ENCODE results near the gene ITGB2. TPM values are rescaled to one million over a fixed set of nuclear protein-coding genes. Genes with fewer than 3 reads are reported as not detected.
A peak's percentile ranks its signal among the peaks of the same experiment; 100 is the strongest.

The ITGB2 gene
- total RNA-seq, 1 experiment from 2014 or later, result 1.0 TPM

DNA sequence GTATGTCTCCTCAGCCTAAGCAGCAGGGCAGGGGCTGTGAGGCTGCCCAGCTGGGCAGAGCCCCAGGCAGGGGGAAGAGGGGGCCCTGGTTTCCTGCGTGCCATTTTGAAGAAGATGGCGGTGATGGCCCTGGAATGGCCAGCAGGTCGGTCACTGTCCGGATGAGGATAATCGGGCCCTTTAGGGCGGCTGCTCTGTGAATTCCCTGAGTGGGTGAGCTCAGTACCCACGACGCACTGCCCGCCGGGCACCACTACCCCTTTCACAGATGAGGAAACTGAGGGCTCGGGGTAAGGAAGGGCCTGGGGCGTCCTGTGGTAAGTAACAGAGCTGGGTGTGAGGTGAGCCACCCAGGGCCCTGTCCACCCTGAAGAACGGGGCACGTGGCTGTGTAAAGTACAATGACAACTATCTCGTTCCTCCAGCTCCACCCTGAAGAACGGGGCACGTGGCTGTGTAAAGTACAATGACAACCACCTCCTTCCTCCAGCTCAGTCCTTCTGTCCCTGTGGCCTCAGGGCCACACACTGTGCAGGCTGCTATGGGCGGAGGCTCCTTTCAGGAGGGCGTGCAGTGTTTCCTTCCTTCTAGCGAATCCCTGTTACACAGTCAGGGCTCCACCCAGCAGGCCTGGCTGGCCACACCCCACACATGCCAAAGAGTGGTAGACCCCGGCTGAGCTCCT, 23.2 kb downstream of the ITGB2 start:
- peak; percentile 33 for DNase-seq (ENCODE audit: low read depth)

DNA sequence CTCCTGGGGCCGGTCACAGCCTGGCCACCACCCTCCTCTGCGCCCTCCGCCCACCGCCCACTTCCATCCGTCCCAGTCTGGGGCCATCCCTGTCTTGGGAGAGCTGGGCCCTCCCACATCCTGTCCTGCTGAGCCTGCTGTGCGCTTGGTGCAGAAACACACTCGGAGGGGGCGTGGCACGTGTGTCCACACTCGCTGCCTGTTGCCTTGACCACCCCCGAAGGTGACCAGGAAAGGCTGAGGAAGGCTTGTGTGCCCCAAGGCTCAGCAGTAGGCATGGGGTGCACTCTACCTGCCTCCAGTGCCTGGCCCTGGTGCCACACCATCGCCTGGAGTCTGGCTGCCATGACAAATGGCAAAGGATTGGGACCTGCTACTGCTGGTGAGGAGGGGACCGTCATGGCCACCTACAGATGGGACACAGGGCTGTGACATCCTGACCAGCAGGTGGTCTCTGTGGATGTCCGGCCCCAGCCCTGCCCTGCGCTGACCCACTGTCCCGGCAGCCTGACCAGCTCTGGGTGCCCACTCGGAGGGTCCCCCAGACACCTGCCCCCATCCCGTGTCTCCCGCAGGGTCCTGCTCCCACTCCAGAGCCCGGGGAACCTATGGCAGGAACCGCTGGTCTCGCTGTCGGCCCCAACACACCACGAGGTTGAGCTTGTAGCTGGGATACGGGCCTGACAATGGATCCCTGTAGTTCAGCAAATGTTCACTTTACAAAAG, 24.0 kb downstream of the ITGB2 start:
- DNase-seq (ENCODE audit: low read depth), result no peak

DNA sequence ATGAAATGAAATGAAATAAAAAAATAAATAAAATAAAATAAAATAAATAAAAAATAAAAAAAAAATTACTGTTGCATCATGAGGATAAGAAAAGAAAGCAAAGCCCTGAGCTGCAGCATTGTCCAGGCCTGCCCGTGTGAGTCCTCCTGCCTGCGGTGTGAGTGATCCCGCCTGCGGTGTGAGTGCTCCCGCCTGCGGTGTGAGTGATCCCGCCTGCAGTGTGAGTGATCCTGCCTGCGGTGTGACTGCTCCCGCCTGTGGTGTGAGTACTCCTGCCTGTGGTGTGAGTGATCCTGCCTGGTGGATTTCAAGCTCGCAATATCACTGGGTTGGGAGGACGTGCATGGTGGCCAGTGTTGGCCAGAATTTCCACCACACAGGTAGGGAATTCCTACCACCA, 24.8 kb downstream of the ITGB2 start:
- DNase-seq (ENCODE audit: low read depth), result no peak

DNA sequence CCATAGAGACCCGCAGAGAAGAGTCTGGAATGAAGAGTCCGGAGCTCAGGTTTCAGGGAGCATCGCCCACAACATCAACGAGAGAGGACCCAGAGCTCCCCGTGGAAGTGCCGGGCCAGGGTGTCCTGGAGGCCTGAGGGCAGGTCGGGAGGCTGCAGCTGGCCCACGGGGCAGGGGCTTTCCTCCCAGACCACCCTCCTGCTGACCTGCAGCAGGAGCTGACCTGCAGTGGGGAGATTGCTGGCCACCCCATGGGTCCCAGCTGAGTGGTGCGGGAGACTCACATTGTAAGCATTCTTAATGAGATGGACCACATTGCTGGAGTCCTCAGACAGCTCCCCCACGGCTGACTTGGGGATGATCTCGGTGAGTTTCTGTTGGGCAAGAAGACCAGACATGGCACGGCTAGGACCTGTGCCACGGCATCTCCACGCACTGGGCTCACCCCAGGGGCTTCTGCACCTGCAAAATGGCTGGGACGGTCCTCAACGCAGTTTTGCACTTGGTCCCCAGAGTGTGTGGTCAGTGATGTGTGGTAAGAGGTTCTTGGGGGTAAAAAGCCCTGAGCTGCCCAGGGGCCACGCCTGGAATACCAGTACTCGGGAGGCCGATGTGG, 25.9 kb downstream of the ITGB2 start:
- DNase-seq (ENCODE audit: low read depth), result no peak

DNA sequence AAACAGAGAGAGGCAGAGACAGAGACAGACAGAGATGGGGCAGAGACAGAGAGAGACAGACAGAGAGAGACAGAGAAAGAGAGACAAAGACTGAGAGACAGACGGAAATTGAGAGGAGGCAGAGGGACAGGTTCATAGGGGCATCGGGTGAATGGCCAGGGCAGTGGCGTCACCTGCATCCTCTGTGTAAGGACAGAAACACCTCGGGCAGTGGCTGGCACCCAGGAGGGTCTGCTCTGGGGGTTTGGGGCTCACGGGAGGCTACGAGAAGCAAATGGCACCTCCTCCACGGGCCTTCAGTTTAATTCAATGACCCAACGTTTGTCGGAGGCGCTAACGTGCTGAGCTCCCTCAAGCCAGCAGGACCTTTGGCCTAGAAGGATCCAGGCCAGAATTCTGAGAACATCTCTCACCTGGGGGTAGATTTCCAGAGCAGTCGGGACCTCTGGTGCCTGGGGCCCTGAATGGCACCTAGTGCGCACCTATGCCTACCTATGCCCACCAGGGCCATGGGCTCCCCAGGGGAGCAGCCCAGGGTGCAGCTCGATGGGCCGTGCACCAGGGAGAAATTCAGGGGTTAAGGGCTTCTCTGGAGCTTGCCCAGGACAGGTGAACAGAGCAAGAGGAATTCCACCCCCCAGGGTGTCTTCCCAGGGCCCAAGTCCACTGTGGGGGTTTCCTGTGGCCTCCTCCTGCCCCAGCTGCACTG, 26.6 kb downstream of the ITGB2 start:
- DNase-seq (ENCODE audit: low read depth), result no peak

DNA sequence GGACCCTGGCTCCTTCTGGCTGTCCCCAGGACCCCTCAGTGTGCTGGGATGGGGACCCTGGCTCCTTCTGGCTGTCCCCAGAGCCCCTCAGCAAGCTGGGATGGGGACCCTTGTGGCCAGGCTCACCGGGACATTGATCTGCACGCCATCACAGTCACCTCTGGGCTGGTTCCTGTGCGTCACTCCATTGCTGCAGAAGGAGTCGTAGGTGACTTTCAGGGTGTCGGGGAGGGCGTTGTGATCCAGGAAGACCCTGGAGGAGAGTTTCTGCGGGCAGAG, 27.5 kb downstream of the ITGB2 start:
- DNase-seq (ENCODE audit: low read depth), result no peak

DNA sequence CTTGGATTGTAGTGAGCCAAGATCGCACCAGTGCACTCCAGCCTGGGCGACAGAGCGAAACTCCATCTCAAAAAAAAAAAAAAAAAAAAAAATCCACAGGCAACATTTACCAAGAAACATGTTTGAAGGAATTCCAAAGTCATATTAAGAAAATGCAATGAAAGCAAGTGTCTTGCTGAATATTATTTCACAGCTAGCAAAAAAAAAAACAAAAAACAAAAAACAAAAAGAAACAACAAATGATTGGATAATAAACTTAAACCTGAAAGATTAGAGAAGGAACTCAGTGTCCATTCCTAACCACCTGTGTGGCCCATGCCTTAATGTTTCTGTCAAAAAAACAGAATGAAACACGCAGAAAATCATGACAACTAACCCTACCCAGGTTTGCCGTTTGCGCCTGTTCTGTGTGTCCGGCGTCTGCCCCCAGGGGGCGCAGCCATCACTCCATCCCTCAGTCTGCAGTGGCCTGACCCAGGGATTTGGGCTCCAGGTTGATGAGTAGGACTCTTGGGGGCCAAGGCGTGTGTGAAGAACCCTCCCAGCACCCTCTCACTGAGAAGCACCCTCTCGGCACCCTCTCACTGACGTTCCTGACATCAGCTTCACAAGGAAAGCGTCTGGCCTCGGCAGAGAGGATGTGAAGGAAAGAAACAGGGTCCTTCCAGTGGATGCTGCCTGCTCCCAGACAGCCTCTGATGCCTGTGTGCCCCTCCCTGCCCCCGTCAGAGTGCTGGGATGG, 28.0 kb downstream of the ITGB2 start:
- DNase-seq (ENCODE audit: low read depth), result peak; percentile 67

DNA sequence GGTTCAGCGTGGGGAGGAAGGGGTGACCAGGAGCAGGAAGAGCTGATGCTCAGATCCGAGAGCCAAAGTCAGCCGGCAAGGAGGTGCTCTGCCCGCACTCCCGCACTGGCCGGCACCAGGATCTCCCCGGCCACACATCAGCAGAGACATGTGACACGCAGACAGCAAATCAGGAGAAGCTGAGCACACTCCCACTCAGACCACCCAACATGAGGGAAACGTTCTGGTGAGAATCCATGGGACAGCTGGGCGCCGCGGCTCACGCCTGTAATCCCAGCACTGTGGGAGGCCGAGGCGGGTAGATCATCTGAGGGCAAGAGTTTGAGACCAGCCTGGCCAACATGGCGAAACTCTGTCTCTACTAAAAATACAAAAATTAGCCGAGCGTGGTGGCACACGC, 28.6 kb downstream of the ITGB2 start:
- DNase-seq (ENCODE audit: low read depth), result no peak

DNA sequence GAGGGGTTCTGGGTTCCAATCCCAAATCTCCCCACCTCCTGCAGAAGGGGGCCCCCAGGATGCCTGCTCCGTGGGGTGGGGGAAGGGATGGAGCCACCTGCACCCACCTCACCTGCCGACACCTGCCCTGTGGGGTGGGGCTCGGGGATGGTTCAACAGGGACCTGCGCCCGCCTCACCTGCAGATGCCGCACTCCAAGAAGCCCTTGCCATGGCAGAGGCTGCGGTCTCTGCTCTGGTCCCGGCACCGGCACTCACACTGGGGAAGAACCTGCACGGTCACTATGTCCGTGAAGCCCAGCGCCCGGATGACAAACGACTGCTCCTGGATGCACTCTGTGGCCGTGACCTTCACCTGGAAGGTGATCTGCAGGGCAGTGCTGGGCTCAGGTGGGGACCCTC, 29.1 kb downstream of the ITGB2 start:
- no peak for DNase-seq (ENCODE audit: low read depth)

DNA sequence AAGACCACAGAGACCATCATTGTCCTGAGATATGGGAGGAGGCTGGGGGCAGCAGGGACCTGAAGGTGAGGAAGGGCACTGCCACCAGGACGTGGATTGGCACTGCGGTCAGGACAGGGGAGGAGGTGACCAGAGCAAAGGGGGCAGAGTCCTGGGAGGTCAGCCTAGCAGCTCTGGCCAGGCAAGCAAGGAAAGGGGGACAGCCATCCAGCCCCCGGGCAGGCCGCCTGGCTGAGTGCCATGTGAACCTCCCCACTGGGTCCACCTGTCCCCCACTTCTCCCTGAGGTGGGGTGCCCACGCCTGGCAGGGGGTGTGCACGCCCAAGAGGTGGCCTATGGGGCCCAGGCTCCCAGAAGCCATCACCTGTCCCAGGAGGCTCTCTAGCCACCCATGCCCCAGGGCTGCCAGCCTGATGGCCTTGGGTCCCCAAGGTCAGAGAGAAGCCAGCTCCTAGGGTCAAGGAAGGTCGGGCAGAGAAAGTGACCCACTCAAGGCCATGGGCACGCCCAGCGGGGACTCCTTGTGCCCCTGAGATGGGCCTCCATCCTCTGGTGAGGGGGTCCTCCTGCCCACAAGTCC, 29.6 kb downstream of the ITGB2 start:
- DNase-seq (ENCODE audit: low read depth), result no peak

DNA sequence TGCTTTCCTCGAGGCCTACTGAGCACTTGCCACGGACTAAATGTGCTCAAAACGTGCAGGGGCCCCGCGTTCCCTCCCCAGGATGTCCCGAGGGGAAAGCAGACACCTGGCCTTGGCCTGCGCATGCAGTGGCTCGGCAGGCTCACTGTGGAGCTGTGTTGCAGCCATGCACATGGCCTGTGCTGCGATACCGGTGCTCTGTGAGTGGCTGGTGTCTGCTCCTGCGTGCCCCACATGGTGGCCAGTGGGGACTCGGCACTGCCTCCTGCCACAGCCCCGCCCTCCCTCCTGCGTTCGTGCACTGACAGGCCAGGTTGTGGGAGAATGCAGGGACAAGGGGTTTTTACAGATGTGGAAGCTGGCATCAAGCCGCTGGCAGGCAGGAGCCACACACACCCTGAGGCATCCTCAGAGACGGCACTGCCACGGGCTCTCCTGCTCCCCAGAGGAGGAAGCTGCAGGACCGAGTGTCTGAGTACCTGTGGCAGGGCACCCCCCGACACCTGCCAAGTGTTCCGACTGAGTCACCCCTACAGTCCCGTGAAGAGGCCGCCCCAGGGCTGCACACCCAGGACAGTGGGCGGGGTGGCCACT, 30.3 kb downstream of the ITGB2 start:
- DNase-seq (ENCODE audit: low read depth), result no peak

DNA sequence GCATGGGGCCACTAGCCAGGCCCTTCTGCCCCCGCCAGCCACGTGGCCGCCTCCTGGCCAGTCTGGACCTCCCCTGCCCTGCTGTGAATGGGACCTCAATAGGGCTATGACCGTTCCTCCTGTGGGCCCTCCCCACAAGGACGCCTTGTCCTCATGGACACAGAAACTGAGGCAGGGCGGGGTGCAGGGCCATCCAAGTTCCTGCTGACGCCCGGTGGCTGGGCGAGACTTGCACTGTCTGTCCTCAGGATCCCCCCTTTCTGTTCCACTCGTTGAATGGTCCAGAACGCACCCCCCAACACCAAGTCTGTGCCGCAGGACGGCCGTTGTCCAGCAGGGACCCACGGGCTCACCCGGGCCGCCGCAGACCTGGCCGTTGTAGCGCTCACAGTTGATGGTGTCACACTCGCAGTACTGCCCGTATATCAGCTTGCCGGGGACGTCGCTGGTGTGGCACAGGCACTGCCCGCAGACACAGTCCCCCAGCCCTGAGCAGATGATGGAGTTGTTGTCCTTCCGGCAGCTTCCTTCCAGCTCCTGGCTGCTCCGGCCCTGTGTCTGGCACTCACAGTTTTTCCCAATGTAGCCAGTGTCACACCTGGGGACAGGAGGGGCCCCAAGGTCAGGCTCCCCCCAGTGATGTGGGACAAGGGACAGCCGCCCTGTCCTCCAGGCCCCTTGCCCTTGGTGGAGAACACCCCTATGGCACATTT, 30.9 kb downstream of the ITGB2 start:
- no peak for DNase-seq (ENCODE audit: low read depth)

DNA sequence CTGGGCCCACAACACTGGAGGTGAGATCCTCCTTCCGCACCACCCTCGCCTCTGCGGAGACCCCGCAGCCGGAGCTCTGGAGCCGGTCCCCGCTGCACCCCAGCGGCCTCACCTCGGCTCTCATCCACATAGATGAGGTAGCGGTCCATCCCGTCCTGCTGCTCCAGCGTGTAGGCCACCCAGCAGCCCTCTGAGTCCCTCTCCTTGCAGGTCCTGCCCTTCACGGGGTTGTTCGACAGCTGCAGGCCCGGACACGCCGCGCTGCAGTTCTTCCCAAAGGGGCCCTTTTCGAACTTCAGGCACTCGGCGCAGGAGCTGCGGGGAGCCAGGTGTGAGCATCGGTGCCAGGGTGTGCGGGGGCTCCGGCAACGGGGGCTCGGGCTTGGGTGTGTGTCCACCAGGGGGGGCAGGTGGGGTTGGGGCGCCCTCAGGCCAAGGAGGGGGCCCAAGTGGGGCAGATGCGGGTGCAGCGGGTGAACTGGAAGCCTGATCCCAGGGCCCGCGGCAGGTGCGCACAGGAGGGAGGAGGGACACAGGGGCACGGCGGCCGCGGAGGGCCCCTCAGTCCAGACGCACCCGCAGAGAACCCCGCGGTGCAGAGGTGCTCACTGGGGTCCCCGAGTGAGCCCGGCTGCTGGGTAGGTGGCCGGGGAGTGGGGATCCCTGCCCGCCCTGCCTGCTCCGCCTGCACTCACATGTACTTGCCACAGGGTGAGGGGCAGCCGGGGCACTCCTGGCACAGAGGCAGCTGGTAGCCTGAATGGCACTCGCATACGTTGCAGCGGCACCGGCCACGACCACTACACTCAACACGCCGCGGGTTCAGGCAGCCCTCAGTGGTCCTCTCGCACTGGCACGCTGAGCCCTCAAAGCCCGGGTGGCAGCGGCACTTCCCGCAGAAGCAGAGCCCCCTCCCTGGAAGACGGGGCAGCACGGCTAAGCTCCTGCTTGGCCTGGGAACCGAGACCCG, 31.8 kb downstream of the ITGB2 start:
- DNase-seq (ENCODE audit: low read depth), result no peak

DNA sequence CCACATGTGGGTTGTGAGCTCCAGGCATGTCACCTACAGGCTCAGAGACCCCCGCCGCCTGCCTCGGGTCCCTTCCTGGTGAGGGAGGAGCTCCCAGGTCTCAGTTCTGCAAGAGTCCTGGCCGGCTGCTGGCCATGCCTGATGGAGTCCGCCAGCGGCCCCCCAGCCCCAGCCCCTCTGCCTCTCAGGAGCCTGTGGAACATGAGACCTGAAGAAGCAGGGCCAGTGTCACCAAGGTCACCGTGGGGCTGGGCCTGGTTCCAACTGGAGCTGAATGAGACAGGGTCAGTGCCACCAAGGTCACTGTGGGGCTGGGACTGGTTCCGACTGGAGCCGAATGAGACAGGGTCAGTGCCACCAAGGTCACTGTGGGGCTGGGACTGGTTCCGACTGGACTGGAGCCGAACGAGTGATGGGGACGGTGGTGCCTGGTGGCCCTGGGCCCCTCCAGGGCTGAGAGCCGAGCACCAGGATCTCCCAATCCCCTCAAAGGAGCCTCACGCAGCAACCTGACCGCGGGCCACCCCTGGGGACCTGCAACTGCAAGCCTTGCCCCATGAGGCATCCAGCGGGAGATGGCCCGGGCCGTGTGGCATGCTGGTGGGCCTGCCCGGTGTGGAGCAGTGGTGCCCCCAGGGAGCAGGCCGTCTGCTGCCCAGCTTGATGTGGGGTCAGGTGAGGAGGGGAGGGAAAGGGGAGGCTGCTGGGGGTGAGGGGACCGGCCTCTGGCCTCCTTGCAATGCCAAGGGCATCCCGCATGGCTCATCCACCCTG, 32.7 kb downstream of the ITGB2 start:
- DNase-seq (ENCODE audit: low read depth), result no peak

DNA sequence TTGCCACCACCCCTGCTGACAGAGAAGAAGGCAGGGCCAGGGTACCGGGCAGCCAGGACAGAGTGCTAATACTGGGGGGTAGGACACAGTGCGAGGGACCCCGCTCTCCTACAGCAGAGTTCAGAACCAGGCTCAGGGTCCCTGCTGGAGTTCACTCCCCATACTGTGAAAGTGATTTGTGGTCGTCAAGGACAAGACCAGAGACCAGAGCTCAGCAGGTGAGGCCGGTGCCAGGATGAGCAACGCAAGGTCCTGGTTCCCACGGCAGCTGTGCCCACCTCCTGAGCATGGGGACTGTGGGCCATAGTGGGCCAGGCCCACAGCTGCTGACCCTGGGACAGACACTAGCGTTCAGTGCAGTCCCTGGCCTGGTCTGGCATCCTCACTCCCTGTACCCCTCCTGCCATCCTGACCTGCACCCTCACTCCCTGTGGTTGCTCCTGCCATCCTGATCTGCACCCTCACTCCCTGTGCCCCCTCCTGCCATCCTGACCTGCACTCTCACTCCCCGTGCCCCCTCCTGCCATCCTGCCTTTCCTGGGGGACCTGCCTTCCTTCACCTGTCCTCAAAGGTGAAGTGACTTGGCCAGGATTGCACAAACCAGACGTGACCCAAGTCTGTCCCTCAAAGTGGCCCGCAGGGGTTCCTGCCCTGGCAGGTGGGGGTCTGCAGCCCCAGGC, 33.4 kb downstream of the ITGB2 start:
- DNase-seq (ENCODE audit: low read depth), result no peak

DNA sequence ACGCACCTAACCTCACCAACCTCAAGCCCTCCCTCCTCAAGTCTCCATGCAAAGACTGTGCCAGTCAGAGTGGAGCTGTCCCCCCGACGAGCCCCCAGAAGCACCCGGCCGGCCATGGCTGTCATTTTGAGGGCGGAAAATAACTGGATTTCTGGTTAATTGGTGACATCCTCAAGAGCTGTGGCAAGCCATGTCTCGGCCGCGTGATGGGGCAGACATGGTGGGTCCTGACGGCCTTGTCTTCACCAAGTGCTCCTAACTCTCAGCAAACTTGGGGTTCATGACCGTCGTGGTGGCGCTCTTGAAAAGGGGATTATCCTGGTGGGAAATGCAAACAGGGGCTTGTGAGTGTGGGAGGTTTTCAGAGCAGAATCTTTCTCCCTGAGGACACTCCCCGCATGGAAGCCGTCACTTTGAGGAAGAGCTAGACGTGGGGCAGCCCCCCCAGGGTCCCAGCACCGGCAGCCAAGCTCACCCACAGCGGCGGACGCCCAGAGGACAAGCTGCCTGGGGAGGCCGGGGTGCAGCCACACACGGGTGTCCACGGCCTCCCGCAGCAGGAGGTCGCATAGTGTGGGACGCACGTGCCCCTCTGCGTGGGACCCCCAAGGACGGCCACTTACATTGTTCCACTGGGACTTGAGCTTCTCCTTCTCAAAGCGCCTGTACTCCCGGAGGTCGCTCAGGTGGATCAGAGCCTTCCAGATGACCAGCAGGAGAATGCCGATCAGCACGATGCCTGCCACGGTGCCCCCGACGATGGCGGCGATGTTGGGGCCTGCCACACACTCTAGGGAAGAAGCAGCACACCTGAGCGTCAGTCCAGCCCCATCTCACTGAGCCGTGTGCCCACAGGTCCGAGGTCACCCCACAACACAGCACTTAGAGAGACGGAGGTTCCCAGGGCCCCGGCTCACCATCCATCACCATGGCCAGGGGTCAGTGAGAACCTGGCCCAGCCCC, 34.3 kb downstream of the ITGB2 start:
- DNase-seq (ENCODE audit: low read depth), result no peak

DNA sequence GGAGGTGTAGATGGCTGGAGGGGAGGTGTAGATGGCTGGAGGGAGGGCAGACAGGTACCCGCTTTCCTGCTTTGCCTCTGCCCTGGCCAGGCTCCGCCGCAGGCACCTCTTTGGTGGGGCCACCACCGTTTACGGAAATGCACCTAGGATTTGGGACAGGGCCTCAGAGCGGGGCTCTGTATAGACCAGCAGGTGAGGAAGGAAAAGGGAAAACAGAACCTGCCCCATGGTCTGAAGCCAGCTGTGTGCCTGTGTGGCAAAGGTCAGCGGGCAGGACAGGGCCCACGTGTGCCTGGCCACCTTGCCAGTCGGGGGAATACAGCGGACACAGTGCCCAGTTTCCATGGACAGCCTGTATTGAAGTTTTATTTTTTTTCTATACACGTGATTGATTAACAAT, 35.1 kb downstream of the ITGB2 start:
- no peak for DNase-seq (ENCODE audit: low read depth)

Measured in Daoy (cell line).